ENCODE measurements around the gene ARID5A.

Gene ARID5A

GRCh38 chr2:96594691-96595152 is 58.2 kb downstream of the ARID5A start:
- DNase-seq (ENCODE audit: low read depth in 3 of 3, low spot score in 1 of 3): no peak

GRCh38 chr2:96596596-96596995 is 60.0 kb downstream of the ARID5A start:
- no peak for DNase-seq (ENCODE audit: low read depth in 3 of 3, low spot score in 1 of 3)

GRCh38 chr2:96599941-96600340 is 63.4 kb downstream of the ARID5A start:
- no peak for DNase-seq (ENCODE audit: low read depth in 3 of 3, low spot score in 1 of 3)

GRCh38 chr2:96601382-96602292 is 65.1 kb downstream of the ARID5A start:
- DNase-seq (ENCODE audit: low read depth in 3 of 3, low spot score in 1 of 3): no peak
